ENCODE measurements around the gene UTS2B. TPM values are rescaled to one million over a fixed set of nuclear protein-coding genes. Genes with fewer than 3 reads are reported as not detected.

The UTS2B gene
- total and polyA plus RNA-seq, 9 of the 15 experiments (the other 6 are each of a cell fraction or from before 2014, with no cell fraction given): 0.06 TPM; not detected in 8

GRCh38 chr3:191328962-191329653 is 1.2 kb downstream of the UTS2B start, which contains the start of gene CCDC50 (continued):
- TF ChIP-seq PRDM10 (IDR thresholded peaks at IDR 0.05; ENCODE audit: partially characterized antibody) (peak; percentile 60), EWSR1 (IDR thresholded peaks at IDR 0.05; ENCODE audit: borderline replicate concordance, low read depth, partially characterized antibody) (no peak), HMG20B (CRISPR knock-in tag; IDR thresholded peaks at IDR 0.05) (no peak), KDM1A (IDR thresholded peaks at IDR 0.05) (peak in 1 of 2 experiments; percentile 10; a peak in 2 of 4 replicates), HBP1 (CRISPR knock-in tag; IDR thresholded peaks at IDR 0.05) (peak; percentile 62; the same call in 1 of the 2 replicates), BRF2 (IDR thresholded peaks at IDR 0.05; ENCODE audit: borderline replicate concordance, insufficient read depth, insufficient read length) (no peak), RBM34 (IDR thresholded peaks at IDR 0.05; ENCODE audit: borderline replicate concordance, insufficient read depth, low read length) (no peak), LEF1 (IDR thresholded peaks at IDR 0.05) (0 out of 2 replicates have a peak, but pooled peaks have one; percentile 10), POLR3A (IDR thresholded peaks at IDR 0.05; ENCODE audit: borderline replicate concordance, extremely low read depth, insufficient read depth, insufficient read length) (no peak), E4F1 (CRISPR knock-in tag; IDR thresholded peaks at IDR 0.05; ENCODE audit: borderline replicate concordance) (no peak), SMARCA5 (IDR thresholded peaks at IDR 0.05) (no peak), TCF3 (CRISPR knock-in tag; IDR thresholded peaks at IDR 0.05) (no peak; the same call in 1 of the 2 replicates), PATZ1 (CRISPR knock-in tag; IDR thresholded peaks at IDR 0.05; ENCODE audit: borderline replicate concordance) (no peak), SMARCE1 (IDR thresholded peaks at IDR 0.05) (peak; percentile 50; the same call in 1 of the 2 replicates), HEY1 (CRISPR knock-in tag; IDR thresholded peaks at IDR 0.05; ENCODE audit: borderline replicate concordance) (no peak), STAG1 (CRISPR knock-in tag; IDR thresholded peaks at IDR 0.05; ENCODE audit: borderline replicate concordance) (no peak)

Measured in K562 (cell line).